ENCODE data around the gene PALM3.

The PALM3 gene

GRCh38 chr19:14061751-14062557, at the start of gene PALM3:
PALM3 (minus strand) TSS chr19:14062076; CDS start chr19:14061980, 96 bp downstream.
- DNase-seq = no peak

- no peak for DNase-seq
These were observed 49.6 kb upstream of the PALM3 start for GRCh38 chr19:14111486-14111885.

- no peak for DNase-seq
These were observed 48.8 kb upstream of the PALM3 start for GRCh38 chr19:14110650-14111049.

- no peak for DNase-seq
These were observed 45.9 kb upstream of the PALM3 start for GRCh38 chr19:14107581-14108461.

- DNase-seq = no peak
These were observed 45.0 kb upstream of the PALM3 start for GRCh38 chr19:14106840-14107239.

GRCh38 chr19:14105680-14106079, 43.8 kb upstream of the PALM3 start:
- no peak for DNase-seq

GRCh38 chr19:14103310-14103709, 41.4 kb upstream of the PALM3 start:
- no peak for DNase-seq

- DNase-seq = no peak
These were observed 40.9 kb upstream of the PALM3 start for GRCh38 chr19:14102756-14103155.

GRCh38 chr19:14102102-14102696, 40.3 kb upstream of the PALM3 start:
- DNase-seq = no peak

- no peak for DNase-seq
These were observed 39.2 kb upstream of the PALM3 start for GRCh38 chr19:14101003-14101545.

GRCh38 chr19:14097532-14098151, 35.8 kb upstream of the PALM3 start:
- DNase-seq = no peak

- no peak for DNase-seq
These were observed 34.6 kb upstream of the PALM3 start for GRCh38 chr19:14096272-14096992.

- DNase-seq = no peak
These were observed 33.0 kb upstream of the PALM3 start for GRCh38 chr19:14094854-14095253.

GRCh38 chr19:14093117-14093823, 31.4 kb upstream of the PALM3 start:
- DNase-seq = no peak

- DNase-seq = no peak
These were observed 30.1 kb upstream of the PALM3 start for GRCh38 chr19:14091813-14092462.

GRCh38 chr19:14091081-14091812, 29.4 kb upstream of the PALM3 start:
- peak; percentile 67 for DNase-seq

- peak; percentile 92 for DNase-seq
These were observed 28.7 kb upstream of the PALM3 start, which contains the start of gene SAMD1 for GRCh38 chr19:14090509-14091080. SAMD1 (minus strand) TSS chr19:14090751.

- DNase-seq = peak; percentile 27
These were observed 28.0 kb upstream of the PALM3 start for GRCh38 chr19:14089662-14090508.

- DNase-seq = peak; percentile 21
These were observed 27.5 kb upstream of the PALM3 start for GRCh38 chr19:14089412-14089661.

Data from CD4-positive, alpha-beta T cell treated with Interleukin-4 for 4 hours (primary cell).